Superior temporal gyrus (tissue), 1 donor: Measurements from ENCODE around the gene PBX3.

Experiments used
- DNase-seq: peaks from one replicate; pipeline ENCODE4 v3.0.0-alpha.2; 2016; ENCODE audit errors: extremely low spot score

Gene PBX3

DNA sequence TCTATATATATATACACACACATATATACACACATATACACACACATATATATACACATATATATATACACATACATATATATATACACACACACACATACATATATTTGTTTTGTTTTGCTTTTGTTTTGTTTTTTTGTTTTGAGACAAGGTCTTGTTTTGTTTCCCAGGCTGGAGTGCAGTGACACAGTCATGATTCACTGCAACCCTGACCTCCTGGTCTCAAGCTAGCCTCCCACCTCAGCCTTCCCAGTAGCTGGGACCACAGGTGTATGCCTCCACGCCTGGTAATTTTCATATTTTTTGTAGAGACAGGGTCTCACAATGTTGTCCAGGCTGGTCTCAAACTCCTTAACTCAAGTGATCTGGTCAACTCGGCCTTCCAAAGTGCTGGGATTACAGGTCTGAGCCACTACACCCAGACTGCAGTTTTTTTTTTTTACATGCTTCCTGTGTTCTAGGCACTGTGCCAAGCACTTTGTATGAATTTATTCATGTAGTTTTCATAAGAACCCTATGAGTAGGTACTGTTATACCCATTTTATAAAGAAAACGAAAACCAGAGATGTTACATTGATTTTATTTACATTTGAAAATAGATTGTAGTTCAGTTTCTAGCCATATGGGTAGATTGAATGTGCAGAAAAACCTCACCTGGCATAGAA, 120.7 kb downstream of the PBX3 start:
- no peak for DNase-seq

DNA sequence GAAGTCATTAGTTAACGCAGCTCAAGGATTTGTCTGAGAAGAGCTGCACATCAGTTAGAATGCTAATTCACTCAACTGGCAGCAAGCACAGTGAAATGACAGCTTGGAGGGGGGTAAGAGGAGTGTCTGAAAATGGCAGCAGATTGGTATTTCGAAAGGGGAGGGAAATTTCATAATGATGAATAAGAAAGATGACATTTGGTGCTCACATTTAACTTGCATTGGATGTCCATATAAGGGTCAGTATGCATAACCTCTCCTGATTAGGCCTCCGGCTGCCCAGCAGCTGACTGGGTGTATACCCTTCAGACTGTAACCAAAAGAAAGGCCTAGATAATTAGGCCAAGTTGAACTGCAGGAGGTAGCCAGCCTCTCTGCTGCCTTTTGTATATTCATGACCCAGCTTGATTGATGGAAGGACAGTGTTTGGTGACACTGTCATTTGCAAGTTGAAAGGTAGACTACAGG, 131.0 kb downstream of the PBX3 start:
- no peak for DNase-seq

DNA sequence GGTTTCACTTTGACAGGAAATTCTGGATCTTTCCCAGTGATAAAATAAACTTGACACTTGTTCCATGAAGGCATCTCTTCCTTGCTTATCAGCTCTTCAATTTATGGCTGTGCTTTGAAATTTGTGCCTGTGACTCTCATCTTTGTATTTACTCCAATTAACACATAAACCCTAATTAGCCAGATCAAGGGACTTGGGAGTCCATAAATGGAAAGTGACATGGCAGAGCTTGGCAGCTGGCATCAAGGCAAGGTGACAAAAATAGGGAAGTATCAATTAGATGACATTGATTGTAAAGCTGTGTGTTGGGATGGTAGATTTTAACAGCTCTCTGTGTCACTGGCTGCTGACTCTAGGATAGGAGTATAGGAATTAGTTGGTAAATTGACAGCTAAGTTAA, 133.9 kb downstream of the PBX3 start:
- DNase-seq: no peak

DNA sequence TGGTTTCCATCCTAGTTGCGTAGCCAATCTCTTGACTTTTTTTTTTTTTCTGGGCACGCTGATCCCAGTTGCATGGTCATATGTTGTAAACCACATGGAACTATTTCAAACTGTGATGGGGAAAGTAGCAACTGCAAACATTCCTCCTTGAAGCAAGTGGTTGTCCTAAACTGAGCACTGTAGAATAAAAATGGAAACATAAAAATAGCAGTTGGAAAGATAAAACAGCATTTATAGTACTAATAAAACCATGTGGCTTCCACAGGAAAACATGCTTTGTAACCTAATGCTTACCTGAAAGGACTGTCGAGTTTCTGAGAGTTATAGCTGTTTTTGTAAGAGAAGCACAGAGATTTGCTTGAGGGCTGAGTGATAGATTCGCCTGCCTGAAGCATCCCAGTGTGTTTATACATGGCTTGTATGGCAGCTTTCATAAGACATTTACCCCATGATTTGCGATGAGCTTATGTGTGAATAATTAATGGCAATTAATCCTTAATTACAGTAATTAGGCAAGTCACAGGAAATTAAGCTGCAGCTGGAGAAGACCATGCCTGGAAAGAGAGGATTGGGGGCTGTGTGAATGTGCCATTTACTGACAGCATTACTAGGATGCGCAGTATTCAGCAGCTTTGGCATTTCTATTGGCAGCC, 136.5 kb downstream of the PBX3 start:
- peak; percentile 32 for DNase-seq

DNA sequence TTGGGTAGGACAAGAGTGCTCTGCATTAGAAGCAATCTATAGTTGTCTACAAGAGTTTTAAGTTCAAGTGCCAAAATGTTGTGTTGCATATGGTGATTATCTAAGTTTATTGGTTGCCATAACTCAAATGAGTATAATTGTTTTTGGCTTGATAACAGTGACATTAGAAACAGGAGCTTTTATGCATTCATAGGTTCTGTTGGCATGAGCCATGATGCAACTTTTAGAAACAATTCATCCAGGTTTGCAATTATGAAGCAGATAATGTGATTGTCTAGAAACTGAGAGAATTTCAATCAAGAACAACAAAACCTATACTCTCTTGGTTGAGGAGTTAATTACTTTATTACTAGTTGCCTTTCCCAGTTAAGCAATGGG, 137.0 kb downstream of the PBX3 start:
- DNase-seq: no peak

DNA sequence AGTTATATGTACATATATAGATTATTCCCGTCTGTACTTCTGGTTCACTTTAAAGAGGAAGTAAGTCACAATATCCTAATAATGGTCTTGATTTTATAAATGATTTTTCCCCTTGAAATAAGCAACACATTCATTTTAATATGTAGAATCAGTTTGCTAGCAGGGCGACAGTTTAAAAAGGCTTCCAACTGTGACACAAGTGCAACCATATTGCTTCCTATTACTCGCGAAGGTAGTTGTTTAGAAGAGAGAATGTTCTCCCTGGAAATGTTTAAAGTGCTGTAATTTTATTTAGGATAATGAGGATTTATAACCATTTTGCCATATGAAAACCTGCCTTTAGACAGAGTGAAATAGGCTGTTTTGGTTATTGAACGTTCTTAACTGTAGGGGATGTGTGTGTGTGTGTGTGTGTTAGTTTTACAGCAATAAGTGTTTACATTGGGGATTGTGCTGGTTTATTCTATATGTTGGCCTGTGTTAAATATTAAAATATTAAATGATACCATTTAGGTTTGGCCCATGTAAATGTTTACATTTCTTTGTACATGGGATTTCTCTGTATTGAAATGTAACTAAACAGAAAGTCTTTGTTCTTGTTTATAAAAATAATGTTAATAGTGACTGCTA, 138.3 kb downstream of the PBX3 start:
- DNase-seq: no peak

DNA sequence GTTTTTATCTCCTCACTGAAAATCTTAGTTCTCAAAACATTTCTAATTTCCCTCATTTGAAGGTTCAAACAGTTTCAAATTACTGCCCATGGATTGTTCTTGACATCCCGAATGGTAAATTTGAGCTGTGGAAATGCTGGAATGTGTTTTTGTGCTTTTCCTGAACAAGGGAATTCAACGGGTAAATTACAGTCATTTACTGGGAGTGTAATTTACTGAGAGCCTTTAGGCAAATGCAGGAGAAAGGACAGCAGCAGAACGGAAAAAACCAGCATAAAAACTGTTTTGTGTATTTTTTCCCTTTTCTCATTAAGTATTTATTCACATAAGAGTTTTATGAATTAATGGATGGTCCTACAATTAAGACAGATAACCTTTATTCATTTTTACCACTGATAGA, 139.2 kb downstream of the PBX3 start:
- no peak for DNase-seq

DNA sequence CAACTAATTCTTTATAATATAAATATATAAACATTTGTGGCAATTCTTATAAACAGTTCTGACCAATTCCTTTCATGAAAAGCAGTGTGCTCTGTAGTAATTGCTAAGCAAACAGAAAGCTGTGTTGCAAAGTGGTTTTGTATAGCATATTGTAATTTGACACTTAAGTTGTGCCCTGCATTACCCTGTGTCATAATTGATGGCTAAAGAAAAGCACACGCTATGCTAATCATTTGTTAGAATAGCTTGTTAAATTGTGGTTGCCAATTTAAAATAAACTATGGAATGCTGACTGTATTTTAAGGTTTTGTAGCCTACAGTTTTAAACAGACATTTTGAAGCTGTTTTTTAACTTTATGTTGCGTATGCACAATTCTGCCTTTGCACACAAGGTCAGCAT, 140.0 kb downstream of the PBX3 start:
- no peak for DNase-seq

DNA sequence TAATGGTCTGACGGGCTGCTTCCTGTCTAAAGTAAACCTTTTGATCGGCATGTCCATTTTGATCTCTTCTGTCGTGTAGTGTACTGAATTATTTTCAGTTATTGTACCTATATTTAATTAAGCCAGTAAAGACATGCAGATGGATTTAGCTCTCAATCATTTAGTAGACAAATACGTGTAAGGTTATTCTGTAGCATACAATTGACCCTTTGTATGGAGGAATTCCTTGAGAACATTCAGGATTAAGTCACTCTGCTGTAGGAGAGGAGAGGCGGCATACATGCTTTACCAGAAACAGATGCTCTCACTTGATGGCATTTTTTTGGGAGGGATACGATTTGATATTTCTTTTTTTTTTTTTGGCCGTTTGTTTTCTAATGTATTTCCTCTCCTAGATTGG, 141.0 kb downstream of the PBX3 start:
- no peak for DNase-seq

DNA sequence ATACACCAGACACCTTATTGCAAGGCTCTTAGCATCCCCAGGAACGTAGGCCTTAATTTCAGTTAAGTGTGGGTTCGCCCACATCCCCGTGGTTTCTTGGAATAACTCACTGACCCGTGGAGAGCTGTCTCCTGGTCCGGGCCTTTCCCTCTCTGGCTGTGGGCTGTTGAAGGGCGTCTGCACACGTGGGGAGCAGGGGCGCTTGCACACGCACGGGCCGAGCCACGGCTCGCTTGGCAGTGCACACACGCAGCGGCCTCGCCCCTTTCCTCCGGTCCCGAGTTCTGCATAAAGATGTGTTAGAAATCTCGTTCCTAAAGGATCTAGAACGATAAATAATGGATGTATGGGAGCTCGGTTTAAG, 141.9 kb downstream of the PBX3 start:
- no peak for DNase-seq

DNA sequence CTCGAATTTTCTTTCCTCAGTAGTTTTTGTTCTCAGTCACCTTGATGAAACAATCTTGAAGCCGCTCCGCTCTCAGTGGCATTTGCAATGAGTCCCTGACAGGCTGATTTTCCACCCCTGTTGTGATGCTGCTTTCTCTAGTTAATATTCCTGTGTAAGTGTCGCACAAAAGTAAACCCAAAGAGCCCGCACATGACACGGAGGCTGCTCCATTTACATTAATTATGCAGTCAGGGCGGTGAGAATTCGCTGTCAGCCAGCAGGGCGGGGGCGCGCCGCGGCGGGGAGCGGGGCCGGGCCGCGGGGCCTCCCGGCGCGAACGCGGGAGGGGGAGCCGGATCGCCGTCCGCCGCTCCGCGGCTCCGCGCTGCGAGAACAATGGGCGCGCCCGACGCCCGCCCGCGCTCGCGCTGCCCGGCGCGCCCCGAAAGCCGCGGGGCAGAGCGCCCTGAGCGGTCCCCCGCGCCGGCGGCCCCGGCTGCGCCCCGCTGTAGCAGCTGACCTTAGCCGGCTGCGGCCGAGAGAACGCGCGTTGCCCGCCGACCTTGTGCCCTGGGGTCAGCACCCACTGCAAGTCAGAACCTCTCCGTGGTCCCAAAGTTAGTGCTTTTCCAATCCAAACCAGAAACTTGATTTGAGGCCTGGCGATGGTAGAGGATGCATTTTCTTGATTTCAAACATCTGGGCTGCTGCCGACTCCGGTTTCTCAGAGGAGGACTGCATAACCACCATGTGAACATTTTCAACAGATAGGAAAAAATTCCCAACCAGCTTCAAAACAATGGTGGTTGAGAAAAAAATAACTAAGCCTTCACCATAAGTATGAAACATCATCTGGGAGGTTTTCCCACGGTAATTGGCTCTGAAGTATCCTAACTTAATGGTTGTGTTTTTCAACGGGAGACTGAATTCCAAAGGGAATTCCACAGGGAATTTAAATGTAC, 142.6 kb downstream of the PBX3 start:
- DNase-seq: peak; percentile 83

DNA sequence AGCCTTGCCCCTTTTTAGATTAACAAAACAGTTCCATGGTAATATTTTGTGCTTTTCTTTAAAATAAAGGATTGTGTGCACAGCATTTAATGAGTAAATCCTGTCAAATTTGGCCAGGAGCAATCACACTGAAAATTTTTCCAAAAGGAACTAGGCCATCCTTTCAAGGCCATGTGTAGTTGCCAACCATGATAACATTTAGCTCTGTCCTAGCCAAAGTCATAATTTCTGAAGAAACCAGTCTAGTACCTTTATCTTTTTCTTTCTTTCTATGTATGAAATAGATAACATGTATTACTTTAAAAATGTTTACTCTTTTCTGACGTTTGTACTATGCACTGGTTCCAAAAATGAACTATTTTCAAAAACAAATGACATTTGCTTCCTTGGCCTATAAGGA, 143.7 kb downstream of the PBX3 start:
- DNase-seq: no peak

DNA sequence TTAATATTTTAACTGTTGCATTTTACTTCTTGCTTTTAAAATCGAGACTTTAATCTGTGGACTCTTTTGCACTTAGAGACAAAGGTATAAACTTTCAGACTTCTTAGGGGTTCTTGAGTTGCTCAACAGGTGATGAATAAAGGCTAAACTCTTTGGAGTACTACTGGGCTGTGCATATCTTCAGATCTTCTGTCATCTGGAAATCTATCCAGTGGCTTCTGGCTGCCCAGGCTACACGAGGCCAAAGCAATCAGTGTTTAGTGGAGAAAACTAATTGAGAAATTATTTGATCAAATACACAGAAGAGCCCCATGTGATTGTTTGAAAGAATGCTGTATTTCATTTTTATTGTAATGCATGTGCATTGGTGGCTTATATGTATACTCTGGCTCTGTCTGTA, 146.1 kb downstream of the PBX3 start:
- no peak for DNase-seq

DNA sequence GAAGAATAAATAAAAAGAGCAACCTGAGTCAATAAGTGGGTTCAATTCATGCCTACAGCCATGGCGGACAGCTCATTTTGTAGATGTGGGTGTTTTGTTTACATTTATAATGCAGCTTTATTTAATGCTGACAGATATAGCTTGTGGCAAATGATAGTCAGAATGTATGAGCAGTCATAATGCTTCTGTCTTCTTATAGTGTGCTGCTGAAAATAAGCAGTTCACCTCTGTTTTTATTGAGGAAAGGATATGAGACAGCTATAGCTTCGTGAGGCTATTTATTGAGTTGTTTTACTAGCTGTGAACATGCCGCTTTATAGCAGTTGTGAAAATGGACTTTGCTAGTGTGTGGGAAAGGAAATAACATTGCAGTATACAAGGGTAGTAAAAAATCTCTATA, 147.4 kb downstream of the PBX3 start:
- DNase-seq: no peak

DNA sequence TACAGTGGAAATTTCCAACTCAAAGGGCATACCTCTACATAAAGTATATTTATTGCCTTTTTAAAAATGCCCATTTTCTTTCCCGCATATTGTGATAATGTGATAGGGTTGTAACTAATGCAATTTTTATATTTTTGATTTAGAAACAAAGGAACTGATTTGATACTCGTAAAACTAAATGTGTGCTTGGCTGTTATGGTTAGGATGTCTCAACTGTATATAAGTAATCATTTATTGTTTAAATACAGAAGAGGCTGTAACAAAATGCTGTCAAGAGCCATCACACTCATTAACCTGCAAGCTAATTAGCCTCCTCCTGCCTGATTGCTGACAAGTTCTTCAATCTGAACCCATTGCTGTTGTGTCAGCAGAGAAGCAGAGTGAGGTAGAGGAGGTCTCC, 149.2 kb downstream of the PBX3 start:
- no peak for DNase-seq

DNA sequence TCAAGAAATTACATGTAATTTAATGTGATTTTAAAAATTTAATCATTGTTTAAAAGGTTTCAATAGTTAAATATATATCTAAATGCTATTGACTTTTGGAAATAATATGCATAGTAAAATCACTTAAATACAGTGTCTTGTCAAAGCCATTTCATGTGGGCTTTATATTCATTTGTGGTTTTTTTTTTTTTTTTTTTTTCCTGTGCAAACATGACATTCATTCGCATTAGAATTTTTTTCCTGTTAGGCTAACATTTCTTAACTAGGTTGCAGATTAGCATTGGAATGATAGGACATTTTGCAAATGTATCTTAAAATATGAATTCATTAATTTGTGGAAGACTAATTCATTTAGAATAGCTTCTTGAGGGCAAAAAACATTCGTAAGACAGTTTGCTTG, 149.8 kb downstream of the PBX3 start:
- DNase-seq: no peak

DNA sequence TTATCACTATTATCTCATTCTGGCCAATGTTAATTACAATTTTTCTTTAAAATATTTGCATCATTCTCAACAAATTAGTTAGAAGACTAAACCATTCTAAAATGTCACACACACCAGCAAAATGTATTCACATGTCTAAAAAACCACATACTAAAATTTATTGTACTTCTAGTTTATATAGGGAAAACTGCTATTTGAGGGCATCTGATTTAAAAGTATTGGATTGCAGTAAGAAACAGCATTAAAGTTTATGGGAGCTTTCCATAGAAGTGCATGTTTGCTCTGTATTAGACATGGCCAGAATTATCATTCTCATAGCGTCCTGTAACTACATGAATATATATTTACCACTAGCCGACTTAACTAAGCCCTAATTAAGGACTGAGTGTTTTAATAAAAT, 150.3 kb downstream of the PBX3 start:
- DNase-seq: no peak

DNA sequence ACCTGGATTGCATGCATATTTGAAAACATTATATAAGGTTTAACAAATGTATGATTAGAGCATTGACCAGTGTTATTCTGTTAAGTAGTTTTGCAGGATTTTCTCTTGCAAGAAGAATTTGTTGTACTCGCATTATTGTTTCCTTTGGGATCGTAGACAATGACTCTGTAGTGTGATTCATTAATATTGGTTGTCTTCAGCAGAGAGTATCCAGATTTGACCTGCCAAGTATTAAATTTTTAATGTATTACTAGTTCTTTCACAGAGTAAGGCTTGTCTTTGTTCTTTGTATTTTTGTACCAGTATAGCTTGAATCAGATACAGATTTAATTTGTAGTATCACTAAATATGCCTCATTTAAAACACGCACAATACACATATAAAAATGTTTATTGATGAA, 155.0 kb downstream of the PBX3 start:
- DNase-seq: no peak

DNA sequence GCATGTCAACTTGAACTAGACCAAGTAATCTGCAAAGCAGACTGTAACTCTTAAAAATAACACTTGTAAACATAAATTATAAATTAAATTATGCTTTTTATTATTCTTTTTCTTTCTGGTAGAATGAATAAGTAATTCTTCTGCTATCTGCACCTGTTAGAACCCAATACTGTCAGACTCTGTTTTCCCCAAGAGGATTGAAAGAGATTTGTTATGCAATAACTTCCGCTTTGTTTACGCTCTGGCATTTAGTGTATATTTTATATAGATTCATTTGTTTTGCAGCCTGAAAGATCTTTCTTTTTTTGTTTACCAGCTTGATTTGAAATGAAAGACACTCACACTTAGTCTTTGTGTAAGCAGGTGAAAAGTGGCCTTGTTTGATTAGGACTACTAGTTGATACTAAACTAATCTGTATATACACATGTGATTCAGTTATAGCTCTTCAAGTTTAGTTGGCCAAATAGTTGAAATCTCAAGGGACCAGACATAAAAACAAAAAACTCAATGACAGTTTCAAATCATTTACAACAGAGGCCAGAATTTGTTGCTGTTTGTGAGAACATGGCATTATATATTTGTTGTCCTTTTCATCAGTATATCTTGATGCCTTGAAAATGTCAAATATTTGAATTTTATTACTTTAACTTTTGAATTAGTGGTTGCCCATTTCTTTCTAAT, 155.8 kb downstream of the PBX3 start:
- no peak for DNase-seq

DNA sequence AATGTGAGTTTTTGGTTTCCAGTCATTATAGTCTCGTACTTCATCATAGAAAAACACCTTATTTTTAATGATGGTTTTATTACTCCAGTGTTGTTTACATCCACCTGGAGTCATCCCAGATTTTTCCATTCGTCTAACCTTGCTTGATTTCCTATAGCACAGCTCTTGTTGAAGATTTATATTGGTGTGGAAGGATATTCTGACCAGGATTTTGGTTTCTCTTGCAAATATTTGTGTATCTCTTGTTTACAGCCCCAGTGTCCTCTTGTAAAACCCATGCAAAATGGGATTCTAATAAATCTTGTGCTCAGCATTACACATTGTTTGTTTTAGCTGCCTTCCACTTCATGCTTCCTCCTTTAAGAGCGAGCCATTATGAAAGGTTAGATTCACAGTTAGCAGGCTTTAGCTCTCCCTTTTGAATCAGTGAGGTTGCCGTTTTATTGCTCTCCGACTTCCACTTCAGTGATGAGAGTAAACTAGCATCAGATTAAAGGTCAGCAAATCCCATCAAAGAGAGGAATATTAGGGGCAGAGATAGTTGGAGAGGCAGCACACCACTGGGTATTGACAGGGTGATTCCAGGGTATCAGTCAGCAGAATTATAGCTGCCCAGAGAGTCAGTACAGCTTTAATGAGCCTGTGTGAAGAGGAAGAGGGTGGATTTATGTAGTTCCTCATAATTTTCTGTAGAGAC, 157.1 kb downstream of the PBX3 start:
- DNase-seq: no peak

DNA sequence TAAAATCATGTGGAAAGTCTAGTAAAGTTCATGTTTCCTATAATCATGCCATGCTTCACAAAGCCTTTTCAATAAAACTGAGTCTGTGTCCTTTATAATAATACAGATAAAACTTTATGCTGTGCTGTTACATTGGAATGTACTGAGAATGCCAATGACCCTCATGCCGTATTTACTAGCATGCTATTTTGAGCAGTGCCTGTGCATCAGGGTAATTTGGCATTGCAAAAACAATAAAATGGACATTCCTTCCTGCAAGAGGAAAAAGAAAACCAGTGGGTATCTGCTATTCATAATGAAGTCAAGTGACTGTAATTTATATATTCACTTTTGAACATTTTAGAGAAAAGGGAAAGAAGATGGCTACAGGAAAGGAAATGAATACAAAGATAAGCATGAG, 159.0 kb downstream of the PBX3 start:
- DNase-seq: no peak
